ENCODE results near the gene KANK3.
"Not testable (repeated sequence)": the region's sequence is repeated elsewhere in the genome, so short reads cannot be mapped to it uniquely, and the experiment has no call there.

Gene KANK3

GRCh38 chr19:8388612-8388958, 45.5 kb upstream of the KANK3 start:
- H3K27ac Mint-ChIP-seq, result peak overlapping the region in 1 of 3 experiments; percentile 40
- no peak for TF ChIP-seq CTCF (IDR thresholded peaks at IDR 0.05; ENCODE audit: unreplicated experiment in 3 of 3)
- peaks cover 10% of the 10 kb centered on the region for H3K36me3 Mint-ChIP-seq (ENCODE audit: low read depth)
- H3K9me3 Mint-ChIP-seq, result no peaks in the 10 kb centered on the region
- peak overlapping the region; percentile 13 to 52 (median 27) for H3K4me3 Mint-ChIP-seq
- H3K4me1 Mint-ChIP-seq, result peaks cover 24% of the 10 kb centered on the region
- no peaks in the 10 kb centered on the region for H3K27me3 Mint-ChIP-seq (ENCODE audit: low read depth)

GRCh38 chr19:8387688-8388611, 44.9 kb upstream of the KANK3 start:
- Mint-ChIP-seq H3K27ac (peak overlapping the region; percentile 40 to 88 (median 66)), H3K27me3 (ENCODE audit: low read depth) (no peaks in the 10 kb centered on the region), H3K9me3 (no peaks in the 10 kb centered on the region), H3K4me1 (peaks cover 21% of the 10 kb centered on the region), H3K4me3 (peak overlapping the region; percentile 70 to 80 (median 78)), H3K36me3 (ENCODE audit: low read depth) (peaks cover 10% of the 10 kb centered on the region)
- TF ChIP-seq CTCF (IDR thresholded peaks at IDR 0.05; ENCODE audit: unreplicated experiment in 3 of 3), result no peak

GRCh38 chr19:8386990-8387389, 43.9 kb upstream of the KANK3 start:
- H3K4me1 Mint-ChIP-seq, result peaks cover 11% of the 10 kb centered on the region
- TF ChIP-seq CTCF (IDR thresholded peaks at IDR 0.05; ENCODE audit: unreplicated experiment in 3 of 3), result no peak
- H3K4me3 Mint-ChIP-seq, result peak overlapping the region; percentile 32 to 73 (median 33)
- H3K36me3 Mint-ChIP-seq (ENCODE audit: low read depth), result peaks cover 10% of the 10 kb centered on the region
- no peaks in the 10 kb centered on the region for H3K9me3 Mint-ChIP-seq
- H3K27me3 Mint-ChIP-seq (ENCODE audit: low read depth), result no peaks in the 10 kb centered on the region
- H3K27ac Mint-ChIP-seq, result peak overlapping the region in 2 of 3 experiments; percentile 49 to 55

GRCh38 chr19:8386419-8386818, 43.4 kb upstream of the KANK3 start:
- H3K4me3 Mint-ChIP-seq; H3K4me1 Mint-ChIP-seq; H3K27me3 Mint-ChIP-seq (ENCODE audit: low read depth); H3K9me3 Mint-ChIP-seq; H3K36me3 Mint-ChIP-seq (ENCODE audit: low read depth): not testable (repeated sequence)
- H3K27ac Mint-ChIP-seq, result peak overlapping the region in 1 of 3 experiments; percentile 55

GRCh38 chr19:8385566-8385965, 42.5 kb upstream of the KANK3 start:
- not testable (repeated sequence) for H3K4me1 Mint-ChIP-seq; H3K36me3 Mint-ChIP-seq (ENCODE audit: low read depth); H3K4me3 Mint-ChIP-seq; H3K9me3 Mint-ChIP-seq; H3K27me3 Mint-ChIP-seq (ENCODE audit: low read depth)
- peak overlapping the region; percentile 57 to 70 (median 58) for H3K27ac Mint-ChIP-seq

- not testable (repeated sequence) for H3K9me3 Mint-ChIP-seq; H3K27me3 Mint-ChIP-seq (ENCODE audit: low read depth); H3K4me3 Mint-ChIP-seq; H3K4me1 Mint-ChIP-seq
- Mint-ChIP-seq H3K27ac (peak overlapping the region; percentile 57 to 70 (median 58)), H3K36me3 (ENCODE audit: low read depth) (peaks cover 13% of the 10 kb centered on the region)
Observed at GRCh38 chr19:8385103-8385502, 42.0 kb upstream of the KANK3 start.

GRCh38 chr19:8384569-8384968, 41.5 kb upstream of the KANK3 start:
- H3K9me3 Mint-ChIP-seq; H3K27me3 Mint-ChIP-seq (ENCODE audit: low read depth); H3K4me1 Mint-ChIP-seq; H3K4me3 Mint-ChIP-seq: not testable (repeated sequence)
- Mint-ChIP-seq H3K36me3 (ENCODE audit: low read depth) (peaks cover 15% of the 10 kb centered on the region), H3K27ac (peak overlapping the region in 2 of 3 experiments; percentile 57 to 70)

- not testable (repeated sequence) for H3K9me3 Mint-ChIP-seq; H3K4me3 Mint-ChIP-seq; H3K27me3 Mint-ChIP-seq (ENCODE audit: low read depth); H3K4me1 Mint-ChIP-seq
- Mint-ChIP-seq H3K27ac (peak overlapping the region in 1 of 3 experiments; percentile 6), H3K36me3 (ENCODE audit: low read depth) (peaks cover 24% of the 10 kb centered on the region)
Observed at GRCh38 chr19:8379156-8379891, 36.3 kb upstream of the KANK3 start.

Data from nephron (organoid).